Activated CD8-positive, alpha-beta memory T cell treated with anti-CD3 and anti-CD28 coated beads, Interleukin-2, amount 50 U/mL, for 48 hours (primary cell): ENCODE data around the gene RBM19.
A peak's percentile ranks its signal among the peaks of the same experiment; 100 is the strongest.
"Not testable (repeated sequence)": the region's sequence is repeated elsewhere in the genome, so short reads cannot be mapped to it uniquely, and the experiment has no call there.

Experiments
- DNase-seq: peaks from one replicate; pipeline ENCODE4 v3.0.0-alpha.2; 2020

Gene RBM19

DNA sequence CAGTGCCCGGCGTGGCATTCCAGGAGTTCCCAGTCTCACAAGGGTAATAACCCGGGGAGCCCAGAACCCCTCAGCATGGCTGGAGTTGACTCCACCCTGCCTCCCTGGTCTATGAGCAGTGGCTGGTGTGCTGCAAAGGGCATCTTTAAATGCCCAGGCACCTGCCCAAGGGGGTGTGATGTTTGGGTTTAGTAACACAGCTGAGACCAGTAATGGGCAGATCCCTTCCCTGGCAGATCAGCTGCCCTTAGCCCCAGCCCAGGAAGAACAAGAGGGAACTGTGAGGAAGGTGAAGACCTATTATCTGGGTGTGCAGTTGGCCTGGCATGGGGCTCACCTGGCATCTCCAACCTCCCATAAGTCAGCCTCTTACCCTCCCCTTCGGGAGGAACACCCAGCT is 35.9 kb downstream of the RBM19 start:
- no peak for DNase-seq

DNA sequence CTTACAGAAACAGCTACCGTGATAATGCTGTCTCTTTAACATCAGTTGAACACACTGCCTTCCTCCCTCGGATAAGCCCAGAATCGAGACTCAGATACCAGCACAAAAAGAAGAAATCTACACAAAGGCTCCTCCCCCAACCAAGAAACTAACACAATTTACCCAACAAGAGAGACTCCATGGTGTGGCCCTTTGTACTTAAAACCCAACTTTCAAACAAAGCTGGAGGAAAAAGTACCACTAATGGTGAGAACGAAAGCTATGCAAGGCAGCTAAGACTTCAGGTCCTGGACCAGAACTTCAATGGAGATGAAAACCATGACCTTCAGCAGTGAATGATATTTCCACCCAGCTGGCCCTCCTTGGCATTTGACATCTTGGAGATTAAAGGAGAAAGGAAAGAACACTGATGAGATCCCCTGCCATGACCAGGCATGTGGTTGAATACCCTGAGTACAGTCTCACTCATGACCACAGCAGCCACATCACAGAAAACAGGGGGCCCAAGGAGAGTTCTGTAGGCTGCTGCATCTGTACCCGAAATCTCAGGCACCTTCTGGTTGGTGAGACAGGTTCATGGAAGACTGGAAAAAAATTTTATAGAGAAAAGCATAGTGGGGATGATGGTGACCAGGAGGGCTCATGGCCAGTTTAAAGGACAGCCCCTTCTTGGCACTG is 36.7 kb downstream of the RBM19 start:
- DNase-seq = no peak

DNA sequence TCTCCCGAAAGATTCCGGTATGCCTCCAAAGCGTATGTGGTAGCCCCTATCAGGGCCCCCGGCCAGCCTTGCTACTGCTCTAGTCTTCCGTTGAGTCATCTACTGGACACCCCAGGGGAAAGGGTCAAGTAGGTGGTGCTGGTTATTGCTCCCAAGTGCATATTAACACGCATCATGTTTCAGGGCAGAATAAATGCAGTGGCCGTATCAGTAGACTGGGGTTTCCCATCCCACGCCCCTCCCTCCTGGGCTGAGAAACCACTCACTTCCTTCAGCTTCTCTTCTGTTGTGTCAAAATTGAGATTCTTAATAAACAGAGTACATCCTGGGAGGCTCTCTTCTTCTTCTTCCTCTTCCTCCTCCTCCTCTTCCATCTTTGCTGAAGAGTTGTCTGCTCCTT is 39.3 kb downstream of the RBM19 start:
- DNase-seq = no peak

DNA sequence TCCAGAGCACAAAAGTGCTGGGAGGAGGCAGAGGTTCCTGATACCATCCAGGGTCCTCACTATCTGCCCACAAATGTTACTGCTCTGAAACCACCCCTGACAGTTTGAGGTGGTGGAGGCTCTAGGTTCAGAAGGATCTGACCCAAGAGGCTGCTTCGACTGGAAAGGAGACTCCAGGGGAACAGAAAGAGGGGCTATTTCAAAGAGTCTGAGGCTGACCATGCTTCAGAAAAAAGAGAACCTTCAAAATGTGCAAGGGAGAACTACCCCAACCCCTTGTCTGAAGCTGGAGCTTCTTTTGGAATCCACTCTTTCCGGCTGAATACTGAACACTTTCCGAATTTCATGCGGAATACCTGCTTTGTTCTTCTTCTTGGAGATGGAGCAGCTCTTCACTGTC is 41.8 kb downstream of the RBM19 start:
- no peak for DNase-seq

DNA sequence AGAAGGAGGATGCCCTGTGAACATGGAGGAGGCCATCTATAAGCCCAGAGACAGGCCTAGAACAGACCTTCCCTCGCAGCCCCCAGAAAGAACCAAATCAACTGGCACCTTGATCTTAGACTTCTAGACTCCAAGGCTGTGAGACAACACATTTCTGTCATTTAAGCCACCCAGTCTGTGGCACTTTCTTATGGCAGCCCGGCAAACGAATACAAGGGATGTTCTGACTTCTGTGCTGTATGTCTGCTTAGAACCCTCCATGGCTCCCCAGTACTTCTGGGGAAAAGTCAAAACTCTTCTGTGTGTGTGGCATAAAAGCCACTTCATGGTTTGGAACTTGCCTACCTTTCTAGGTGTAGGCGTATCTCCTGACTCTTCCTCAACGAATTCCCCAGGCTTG is 42.9 kb downstream of the RBM19 start:
- DNase-seq = no peak

DNA sequence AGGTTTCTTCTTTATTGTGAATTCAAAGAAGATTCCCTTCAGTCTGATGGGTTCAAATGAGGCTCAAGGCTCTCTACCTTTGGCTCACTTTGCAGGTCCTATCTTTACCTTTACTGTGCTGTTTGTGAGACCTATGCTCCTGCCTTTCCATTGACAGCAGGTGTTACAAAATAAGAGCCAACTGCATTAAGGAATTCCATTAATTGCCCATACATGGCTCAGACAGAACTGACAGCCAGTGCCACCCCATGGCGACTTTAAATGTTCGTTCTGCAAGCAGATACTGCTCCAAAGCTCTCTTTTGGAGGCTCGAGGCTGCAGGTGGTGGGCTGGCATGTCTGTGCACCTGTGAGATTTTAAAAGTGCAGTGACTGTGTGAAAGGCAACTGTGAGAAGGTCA is 44.7 kb downstream of the RBM19 start:
- no peak for DNase-seq

DNA sequence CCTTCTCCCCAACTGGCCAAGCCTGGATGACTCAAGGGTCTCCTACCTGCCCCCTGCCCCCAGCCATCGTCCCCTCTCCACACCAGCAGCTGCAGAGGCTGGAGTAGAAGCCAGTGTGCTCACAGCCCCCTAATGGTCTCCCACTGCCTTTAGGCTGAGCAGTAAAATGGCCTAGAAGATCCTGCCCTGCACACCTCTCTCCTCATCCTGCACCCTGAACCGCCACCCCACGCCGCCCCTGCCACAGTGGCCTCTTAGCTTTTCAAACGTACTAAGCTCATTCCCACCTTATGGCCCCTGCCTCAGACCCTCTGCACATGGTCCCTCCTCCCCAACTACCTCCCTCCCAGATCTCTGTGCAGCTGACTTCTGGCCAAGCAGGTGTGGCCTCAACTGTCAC is 46.3 kb downstream of the RBM19 start:
- DNase-seq = no peak

DNA sequence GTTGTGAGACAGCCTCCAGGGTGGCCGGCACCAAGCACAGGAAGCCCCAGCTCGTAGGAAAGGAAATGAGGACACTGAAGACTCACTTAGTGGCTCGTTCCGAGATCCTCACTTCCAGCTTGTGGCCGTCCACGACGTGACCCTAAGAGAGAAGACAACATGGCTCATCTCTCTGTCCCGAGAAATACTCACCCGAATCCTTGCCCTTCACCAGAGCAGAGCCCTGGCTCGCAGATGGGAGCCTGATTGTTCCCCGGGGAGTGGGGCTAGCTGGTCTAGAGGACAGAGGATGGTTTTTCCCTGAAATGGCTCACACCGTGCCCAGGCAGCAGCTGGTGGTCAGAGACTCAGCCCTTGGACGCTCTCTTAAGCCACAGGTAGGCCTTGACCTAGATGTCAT is 47.8 kb downstream of the RBM19 start:
- no peak for DNase-seq

DNA sequence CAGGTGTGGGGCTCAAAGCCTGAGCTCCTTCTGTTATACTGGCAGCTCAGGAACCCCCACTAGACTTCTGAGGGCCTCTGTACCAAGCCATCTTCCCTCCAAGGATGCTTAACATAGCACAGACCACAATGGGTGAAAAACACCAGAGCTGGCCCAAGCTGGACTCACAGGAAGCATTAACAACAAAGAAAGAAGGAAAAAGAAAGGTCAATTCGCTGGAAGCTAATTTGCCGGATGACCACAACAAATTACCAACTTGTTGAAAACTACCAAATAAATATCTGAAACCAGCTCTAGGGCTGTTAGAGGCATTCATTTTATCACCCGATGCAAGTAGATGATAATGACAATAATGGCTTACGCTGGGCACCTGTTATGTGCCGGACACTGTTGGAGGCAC is 48.7 kb downstream of the RBM19 start:
- DNase-seq = no peak

DNA sequence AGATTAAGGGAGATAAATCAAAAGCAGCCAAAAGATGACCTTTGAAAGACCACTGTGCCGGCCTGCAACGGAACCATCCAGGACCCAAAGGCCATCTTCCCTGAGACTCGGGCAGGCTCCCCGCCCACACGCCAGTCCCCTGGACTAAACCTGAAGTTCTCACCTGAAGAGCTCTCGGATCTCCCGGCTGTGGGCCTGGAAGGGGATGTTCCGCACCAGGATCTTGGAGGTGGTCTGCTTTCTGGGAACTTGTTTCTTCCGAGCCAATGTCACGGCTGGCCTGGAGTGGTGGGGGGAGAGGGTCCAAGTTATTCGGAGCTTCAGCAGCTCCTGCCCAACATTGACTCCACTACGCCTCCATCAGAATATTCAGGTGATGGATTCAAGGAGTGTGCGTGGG is 51.3 kb downstream of the RBM19 start:
- no peak for DNase-seq

DNA sequence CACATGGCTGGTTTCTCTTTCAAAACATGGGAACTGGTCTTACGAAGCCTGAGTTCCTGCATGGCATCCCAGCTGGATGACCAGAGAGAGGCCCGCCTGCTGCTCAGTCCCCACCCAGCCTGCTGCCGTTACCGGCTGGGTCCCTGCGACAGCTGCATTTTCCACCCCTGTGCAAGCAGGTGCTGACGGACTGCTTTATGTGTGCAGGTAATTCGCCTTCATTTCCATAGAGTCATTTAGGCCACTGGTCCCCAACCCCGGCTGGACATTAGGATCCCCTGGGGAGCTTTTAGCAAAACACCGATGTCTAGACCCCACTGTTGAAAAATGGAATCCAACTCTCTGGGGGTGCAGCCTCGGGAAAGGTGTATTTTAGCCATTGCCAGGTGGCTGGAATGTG is 51.9 kb downstream of the RBM19 start:
- DNase-seq = no peak

DNA sequence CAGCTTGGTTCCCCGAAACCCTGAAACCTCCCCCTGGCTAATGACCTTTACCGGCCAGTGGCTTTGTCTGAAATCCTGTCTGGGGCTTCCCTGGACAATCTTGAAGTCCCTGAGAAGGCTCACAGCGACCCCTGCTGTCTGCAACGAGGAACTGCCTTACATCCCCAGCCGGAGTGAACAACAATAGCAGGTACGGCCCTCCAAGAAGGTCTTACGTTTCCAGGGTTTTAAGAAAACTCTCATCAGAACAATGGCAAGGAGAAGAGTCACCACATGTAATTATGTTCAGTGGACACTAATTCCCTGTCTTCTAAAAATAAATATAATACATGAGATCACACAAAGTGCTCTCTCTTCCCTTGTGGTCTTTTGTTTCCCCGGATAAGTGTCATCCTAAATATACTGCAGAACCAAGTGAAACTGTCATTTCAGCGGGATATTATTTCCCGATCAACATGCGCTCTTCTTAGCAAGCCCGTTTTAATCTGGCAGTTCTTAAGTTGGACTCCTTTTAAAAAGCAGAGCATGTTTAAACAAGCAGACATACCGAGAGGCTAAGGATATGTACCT is 53.3 kb downstream of the RBM19 start:
- DNase-seq = peak; percentile 83

DNA sequence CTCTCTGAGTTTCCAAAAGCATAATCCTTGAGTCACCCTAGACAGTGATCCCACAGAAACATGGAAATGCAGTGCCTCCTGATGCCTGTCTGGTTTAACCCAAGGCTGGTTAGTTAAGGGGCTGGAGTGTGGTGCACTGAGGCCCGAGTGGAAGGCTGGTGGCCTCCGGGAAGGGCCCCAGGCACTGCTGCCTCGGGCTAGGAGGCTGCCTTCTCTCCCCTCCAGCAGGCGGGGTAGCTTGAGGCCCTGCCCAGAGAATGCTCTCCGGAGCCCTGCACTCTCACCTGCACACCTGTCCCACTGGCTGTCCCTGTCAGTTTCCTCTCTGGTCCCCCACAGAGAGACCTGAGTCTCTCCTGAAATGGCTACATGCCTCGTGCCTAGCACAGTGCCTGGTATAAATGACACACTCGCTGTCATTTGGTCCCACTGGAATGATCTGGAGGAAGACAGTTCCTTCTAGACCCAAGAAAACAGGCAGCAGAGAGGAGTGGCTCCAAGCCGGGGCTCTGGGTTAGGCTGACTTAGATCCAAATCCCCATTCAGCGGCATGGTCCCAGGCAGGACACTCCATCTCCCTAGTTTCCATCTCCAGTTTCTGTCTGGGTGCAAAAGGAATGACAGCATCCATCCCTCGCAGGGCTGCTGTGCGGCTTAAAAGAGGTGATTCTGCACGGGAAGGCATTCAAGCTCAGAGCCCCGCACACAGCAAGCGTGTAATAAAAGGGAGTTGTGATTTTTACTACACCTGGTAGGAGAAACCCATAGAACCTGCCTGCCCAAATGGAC is 54.0 kb downstream of the RBM19 start:
- no peak for DNase-seq

DNA sequence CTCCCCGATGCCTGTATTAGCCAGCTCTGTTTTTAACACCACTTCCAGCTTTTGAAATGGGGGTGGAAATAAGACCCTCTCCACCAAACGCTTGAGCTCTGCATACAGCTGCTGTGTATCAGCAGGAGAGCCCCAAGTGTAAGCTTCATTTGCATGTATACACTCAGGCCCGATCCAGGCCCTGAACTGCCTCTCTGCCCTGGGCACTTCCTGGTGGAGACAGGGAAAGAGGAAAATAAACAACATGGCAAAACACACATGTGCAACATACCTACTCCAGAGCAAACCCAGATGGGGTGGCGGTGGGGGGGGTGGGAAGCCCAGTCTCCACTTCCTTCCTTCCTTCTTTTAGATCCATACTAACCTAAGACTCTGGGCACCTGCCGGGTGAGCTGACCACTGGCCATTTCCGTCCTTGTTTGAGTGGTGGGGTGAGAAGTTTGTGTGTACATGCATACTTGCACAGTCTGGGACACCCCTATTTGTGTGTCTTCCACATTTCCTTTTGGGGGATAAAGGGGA is 55.3 kb downstream of the RBM19 start:
- DNase-seq = no peak

DNA sequence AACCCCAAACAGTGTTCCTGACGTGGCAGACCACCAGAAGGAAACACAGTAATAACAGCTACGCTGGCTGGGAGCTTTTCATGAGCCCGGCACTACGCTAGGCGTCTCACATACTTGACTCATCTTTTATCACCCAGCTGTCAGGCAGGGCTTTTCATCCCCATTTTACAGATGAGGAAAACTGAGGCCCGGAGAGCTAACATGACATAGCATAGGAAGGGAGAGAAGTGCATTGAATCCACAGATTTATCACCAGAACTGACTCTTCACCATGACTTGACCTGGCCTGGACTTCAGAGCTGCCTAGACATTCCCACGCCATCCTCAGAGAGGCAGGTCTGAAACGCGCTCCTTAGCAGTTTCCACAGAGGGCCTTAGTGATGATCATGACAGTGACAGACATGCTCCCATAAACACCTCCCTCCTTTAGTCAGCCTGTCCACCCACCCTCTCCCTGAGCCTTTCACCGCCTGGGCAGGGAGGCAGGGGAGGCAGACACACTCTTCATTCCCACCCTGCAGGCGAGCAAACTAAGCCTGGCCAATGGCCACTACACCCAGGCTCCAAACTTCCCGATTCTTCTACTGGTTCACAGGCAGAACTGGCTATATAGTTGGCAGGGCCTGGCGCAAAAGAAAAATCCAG is 56.2 kb downstream of the RBM19 start:
- DNase-seq = no peak

DNA sequence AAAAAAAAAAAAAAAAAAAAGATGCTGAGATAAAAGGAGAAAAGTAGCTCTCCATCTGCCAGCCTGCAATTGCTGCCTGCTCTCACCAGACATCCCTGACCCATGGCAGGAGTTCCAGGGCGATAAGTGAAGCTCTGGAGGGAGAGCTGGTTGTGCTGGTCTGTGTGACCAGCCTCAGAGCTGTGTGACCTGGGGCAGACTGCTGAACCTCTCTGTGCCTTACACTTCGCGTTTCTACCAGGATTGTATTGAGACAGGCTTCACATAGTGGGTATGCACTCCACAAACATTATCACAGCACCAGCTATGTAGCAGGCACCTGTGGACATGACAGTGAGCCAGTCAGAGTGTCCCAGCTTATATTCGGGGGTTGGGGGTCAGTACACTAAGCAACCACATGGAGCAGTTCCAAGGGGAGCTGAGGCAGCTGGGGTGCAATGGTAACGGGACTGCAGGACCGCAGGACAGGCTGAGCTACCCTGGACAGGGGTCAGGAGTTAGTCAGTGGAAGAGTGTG is 57.5 kb downstream of the RBM19 start:
- no peak for DNase-seq

DNA sequence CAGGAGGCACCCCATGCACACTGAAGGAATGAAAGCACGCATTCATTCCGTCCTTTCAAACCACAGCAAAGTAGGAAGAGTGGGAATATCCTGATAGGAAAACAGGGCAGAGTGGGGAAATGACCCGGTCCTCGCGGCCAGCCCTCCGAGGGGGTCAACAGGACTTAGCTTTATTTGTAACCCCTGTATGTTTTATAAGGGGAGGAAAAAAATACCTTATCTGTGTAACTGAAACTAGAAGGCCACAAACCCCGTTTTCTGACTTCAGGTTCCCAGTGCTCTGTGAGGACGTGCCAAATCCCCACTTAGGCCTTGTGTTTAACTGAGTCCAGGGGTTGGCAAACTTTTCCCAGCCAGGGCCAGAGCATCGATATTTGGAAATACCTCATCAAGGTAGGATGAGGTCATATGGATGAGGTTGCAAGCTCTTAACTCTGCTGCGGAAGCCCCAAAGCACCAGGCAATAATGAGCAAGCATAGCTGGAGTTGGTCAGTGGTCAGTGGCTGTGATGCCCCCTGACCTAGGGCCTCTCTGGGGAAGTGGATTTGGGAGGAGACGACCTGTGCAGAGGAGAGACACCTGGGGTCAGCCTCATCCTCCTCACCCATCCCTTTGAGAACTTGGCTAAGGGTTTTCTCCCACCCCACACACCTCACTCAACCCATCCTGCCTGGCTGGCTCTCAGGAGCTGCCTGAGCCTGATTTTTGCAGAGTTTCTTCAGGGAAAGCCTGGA is 58.5 kb downstream of the RBM19 start:
- DNase-seq = no peak

DNA sequence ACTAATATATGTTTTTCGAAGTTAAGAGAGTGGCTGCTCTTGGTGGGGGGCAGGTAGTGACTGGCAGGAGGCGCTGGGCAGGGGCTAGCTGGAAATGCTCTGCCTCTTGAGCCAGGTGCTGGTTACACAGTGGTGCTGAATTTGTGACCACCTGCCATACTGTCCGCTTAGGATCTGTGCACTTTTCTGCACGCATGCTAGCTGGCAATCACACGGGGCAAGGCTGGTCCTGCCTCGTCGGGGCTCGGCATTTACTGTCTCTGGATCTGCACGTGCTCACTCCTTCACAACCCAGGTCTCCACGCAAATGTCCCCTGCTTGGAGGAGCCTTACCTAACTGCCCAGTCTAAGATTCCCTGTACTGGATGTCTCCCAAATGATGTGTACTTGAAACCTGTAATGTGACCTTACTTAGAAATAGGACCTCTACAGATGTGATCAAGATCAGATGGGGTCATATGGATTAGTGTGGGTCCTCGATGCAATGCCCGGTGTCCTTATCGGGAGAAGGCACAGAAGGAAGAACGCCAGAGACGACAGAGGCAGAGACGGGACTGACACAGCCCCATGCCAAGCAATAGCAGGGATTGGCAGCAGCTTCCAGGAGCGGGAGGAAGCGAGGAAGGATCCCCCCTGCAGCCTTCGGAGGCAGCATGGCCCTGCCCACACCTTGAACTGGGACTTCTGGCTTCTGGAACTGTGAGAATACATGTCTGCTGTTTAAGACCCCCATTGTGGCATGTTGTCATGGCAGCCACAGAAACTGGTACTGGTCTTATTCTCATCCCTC is 59.5 kb downstream of the RBM19 start:
- DNase-seq = no peak

DNA sequence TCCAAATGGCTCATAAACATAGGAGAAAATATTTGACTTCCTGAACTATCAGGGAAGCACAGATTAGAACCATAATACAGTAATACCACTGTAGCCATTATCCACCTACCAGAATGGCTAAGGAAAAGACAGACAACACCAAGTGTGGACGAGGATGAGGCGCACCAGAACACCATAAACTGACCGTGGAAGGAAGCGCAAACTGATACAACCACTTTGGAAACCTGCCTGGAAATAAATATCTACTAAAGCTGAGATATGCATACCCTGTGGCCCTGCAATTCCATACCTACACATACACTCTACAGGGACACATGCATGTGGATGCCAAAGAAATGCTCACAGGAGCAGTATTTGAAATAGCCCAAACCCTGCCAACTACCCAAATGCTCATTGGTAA is 60.3 kb downstream of the RBM19 start:
- no peak for DNase-seq

DNA sequence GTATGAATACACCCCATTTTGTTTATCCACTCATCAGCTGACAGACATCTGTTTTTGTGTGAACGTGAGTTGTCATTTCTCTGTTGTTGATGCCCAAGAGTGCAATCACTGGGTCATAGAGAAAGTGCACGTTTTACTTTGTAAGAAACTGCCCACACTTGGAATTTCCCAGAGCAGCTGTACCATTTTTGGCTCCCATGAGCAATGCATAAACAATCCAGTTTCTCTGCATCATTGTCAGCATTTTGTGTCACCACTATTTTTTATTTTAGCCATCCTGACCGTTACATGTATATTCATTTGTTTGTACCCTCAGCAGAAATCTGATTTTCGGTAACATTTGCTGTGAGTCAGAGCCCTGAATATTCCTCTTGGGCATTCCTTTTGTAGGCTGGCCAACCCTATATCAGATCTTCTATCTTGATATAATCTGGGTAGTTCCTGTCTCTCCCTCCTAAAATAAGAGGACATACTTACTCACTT is 62.7 kb downstream of the RBM19 start:
- no peak for DNase-seq

DNA sequence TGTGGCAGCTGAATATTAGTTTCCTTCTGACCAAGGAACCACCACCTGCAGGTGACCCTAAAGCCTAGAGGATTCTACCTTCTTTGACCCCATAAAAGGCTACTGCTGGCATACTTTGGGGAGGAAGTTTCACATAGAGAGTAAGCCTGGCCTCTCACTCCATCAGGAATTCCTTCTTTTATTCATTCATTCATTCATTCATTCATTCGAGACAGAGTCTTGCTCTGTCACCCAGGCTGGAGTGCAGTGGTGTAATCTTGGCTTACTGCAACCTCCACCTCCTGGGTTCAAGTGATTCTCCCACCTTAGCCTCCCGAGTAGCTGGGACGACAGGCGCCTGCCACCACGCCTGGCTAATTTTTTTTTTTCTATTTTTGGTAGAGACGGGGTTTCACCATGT is 64.8 kb downstream of the RBM19 start:
- not testable (repeated sequence) for DNase-seq

DNA sequence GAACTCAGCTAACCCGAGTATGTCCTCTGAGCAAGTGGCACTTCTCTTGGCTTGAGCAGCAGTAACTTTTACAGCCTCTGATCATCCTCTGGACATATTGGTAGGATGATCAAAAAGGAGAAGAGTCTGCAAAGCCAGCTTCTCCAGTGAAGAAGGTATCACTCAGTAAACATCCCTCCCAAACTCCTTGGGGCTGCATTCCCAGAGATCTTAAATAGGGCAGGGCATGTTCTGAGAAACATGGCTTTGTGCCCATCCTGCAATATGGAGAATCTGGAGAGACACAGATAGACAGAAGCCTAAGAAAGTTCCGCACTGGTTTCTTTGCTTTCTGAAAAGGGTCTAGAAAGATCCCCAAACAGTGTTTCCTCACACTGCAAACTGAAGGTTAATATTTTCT is 65.4 kb downstream of the RBM19 start:
- DNase-seq = no peak
